ENCODE measurements around the gene C1orf105.
A peak's percentile ranks its signal among the peaks of the same experiment; 100 is the strongest.

C1orf105 gene

DNA sequence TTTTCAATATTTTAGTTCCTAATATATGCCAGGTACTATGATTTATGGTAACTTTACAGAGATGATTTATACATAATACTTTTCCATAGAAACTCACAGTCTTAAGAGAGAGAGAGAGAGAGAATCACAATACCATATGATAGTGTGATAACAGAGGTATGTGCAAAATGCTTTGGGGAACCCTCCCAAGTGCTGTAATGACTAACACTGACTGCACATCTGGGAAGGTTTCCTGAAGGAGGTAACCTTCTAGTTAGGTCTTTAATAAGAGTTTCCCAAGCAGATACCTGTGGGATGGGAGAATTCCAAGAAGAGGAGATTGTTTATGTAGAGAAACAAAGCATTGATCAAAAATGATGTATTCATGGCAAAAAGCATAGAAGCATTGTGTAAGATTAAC lies 58.0 kb downstream of the C1orf105 start:
- TF ChIP-seq, protein P1, sequence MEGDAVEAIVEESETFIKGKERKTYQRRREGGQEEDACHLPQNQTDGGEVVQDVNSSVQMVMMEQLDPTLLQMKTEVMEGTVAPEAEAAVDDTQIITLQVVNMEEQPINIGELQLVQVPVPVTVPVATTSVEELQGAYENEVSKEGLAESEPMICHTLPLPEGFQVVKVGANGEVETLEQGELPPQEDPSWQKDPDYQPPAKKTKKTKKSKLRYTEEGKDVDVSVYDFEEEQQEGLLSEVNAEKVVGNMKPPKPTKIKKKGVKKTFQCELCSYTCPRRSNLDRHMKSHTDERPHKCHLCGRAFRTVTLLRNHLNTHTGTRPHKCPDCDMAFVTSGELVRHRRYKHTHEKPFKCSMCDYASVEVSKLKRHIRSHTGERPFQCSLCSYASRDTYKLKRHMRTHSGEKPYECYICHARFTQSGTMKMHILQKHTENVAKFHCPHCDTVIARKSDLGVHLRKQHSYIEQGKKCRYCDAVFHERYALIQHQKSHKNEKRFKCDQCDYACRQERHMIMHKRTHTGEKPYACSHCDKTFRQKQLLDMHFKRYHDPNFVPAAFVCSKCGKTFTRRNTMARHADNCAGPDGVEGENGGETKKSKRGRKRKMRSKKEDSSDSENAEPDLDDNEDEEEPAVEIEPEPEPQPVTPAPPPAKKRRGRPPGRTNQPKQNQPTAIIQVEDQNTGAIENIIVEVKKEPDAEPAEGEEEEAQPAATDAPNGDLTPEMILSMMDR (IDR thresholded peaks at IDR 0.05; ENCODE audit: insufficient read depth, low read depth, low read length, missing control alignments) = no peak
- peak; percentile 67 for DNase-seq (ENCODE audit: low read depth)
- H3K4me3 ChIP-seq (ENCODE audit: low read length) = no peak overlapping the region

DNA sequence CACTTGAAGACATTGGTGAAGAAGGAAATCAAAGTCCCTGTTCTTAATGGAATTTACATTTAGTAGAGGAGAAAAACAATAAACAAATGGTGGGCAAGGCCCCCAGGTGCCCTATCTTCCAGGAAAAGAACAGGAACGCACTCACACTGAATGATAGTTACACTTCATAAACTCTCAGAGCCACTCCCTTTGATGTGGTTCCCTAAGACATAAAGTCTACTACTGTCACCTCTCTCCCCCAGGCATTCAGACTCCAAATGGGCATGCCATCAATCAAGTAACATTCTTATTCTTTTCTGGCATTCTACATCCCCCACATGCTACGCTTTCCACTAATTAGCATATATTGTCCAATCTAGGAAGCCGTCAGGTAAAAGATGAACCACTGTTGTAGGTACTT lies 59.9 kb downstream of the C1orf105 start:
- TF ChIP-seq, protein P1 (IDR thresholded peaks at IDR 0.05; ENCODE audit: insufficient read depth, low read depth, low read length, missing control alignments) = no peak
- no peak overlapping the region for H3K4me3 ChIP-seq (ENCODE audit: low read length)
- no peak for DNase-seq (ENCODE audit: low read depth)

DNA sequence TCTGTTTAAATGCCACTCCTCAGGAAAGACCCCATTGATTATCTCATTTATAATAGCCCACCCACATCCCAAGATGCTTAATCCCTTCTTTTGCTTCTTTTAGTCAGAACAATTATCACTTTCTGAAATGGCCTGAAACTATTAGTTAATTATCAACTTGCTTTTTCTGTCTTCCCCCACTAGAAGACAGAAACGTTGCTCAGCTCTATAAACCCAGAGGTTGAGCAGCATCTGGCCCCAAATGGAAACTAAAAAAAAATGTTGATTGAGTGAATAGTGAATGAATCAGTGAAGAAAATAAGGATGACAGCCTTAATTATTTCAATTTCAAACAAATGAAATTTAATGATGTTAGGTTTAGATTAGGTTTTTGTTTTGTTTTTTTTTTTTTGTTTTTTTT lies 61.6 kb downstream of the C1orf105 start:
- TF ChIP-seq, protein P1 (IDR thresholded peaks at IDR 0.05; ENCODE audit: insufficient read depth, low read depth, low read length, missing control alignments) = no peak
- no peak overlapping the region for H3K4me3 ChIP-seq (ENCODE audit: low read length)
- DNase-seq (ENCODE audit: low read depth) = no peak

- DNase-seq (ENCODE audit: low read depth) = no peak
- TF ChIP-seq, protein P1 (IDR thresholded peaks at IDR 0.05; ENCODE audit: insufficient read depth, low read depth, low read length, missing control alignments) = no peak
- no peak overlapping the region for H3K4me3 ChIP-seq (ENCODE audit: low read length)
Observed at GRCh38 chr1:172483448-172483847, 63.0 kb downstream of the C1orf105 start.

DNA sequence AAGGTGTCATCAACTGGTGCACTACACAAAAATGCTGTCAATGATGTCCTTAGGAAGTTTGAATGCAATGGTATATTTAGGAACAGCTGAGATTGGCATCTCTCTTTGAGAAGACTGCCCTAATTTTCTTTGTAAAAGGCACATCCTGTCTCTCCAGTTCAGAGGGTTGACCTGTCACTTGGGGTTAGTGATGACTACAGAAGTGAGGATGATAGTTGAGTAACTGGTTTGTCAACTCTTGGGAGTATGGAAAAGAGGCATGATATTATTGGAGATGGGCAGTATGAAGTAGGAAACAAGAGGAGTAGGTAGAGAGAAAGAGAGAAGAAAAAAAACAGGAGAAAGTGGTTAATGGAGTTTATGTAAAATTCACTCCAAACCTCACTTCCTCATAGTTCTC lies 63.8 kb downstream of the C1orf105 start:
- H3K4me3 ChIP-seq (ENCODE audit: low read length) = no peak overlapping the region
- TF ChIP-seq, protein P1 (IDR thresholded peaks at IDR 0.05; ENCODE audit: insufficient read depth, low read depth, low read length, missing control alignments) = no peak
- peak; percentile 77 for DNase-seq (ENCODE audit: low read depth)

- H3K4me3 ChIP-seq (ENCODE audit: low read length) = no peak overlapping the region
- DNase-seq (ENCODE audit: low read depth) = no peak
- TF ChIP-seq, protein P1 (IDR thresholded peaks at IDR 0.05; ENCODE audit: insufficient read depth, low read depth, low read length, missing control alignments) = no peak
Observed at GRCh38 chr1:172485626-172486025, 65.1 kb downstream of the C1orf105 start.

DNA sequence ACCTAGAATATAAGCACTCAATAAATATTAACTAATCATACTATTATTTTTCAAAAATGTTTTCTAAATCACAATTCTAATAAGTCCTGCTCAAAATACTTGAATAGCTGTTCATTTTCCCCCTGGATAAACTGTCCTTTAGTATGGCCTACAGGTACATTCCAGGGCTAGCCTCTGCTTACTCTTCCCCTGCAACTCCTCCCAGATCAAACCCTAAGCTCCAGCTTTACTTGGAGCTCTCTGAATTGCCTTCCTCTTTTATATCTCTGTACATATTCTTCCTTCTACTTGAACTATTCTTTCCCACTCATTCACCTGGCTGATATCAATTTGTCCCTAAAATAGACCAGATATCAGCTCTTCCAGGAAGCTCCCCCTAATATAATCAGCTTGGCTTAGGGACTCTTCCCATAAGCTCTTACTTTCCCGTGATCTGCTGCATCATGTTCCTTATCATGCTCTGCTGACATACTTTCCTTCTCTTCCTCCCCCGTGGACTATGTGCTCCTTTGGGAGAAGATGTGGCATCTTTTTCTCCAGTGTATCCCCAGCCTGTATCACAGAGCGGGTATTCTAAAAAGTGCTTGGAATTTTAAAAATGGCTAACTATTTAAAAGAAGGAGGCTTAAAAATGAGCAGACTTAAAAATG lies 66.4 kb downstream of the C1orf105 start:
- TF ChIP-seq, protein P1 (IDR thresholded peaks at IDR 0.05; ENCODE audit: insufficient read depth, low read depth, low read length, missing control alignments) = no peak
- DNase-seq (ENCODE audit: low read depth) = no peak
- no peak overlapping the region for H3K4me3 ChIP-seq (ENCODE audit: low read length)

Measured in epithelial cell of esophagus (primary cell).